ENCODE results near the gene DNASE2. TPM values are rescaled to one million over a fixed set of nuclear protein-coding genes. Genes with fewer than 3 reads are reported as not detected.

Gene DNASE2
- total RNA-seq, 1 donor from 2014 or later = 61.0 TPM

- intact Hi-C loops (cut with DNase I) = no loop called here
- H3K4me3 ChIP-seq = no peak overlapping the region
- peaks cover 97% of the 10 kb centered on the region for H3K27me3 ChIP-seq
- no peak for TF ChIP-seq CTCF (IDR thresholded peaks at IDR 0.05)
- H3K36me3 ChIP-seq = no peaks in the 10 kb centered on the region
- no peak overlapping the region for H3K27ac ChIP-seq
- no peak for DNase-seq
- no peaks in the 10 kb centered on the region for H3K9me3 ChIP-seq
- no peak for ATAC-seq
- H3K4me1 ChIP-seq = peaks cover 12% of the 10 kb centered on the region
These were observed 42.1 kb downstream of the DNASE2 start for GRCh38 chr19:12838886-12839756.

GRCh38 chr19:12838182-12838885 is 42.9 kb downstream of the DNASE2 start, which contains the start of gene MAST1:
MAST1 (plus strand) TSS chr19:12838515; CDS start chr19:12838573, 58 bp downstream.
- intact Hi-C loops (cut with DNase I) = no loop called here
- Histone ChIP-seq H3K4me3 (peak within 1 kb of the TSS; percentile 30), H3K4me1 (peaks cover 15% of the 10 kb centered on the region), H3K36me3 (no peaks in the 10 kb centered on the region), H3K27me3 (peaks cover 96% of the 10 kb centered on the region), H3K9me3 (no peaks in the 10 kb centered on the region), H3K27ac (no peak within 1 kb of the TSS)
- peak; percentile 73 for ATAC-seq
- peak; percentile 71 for DNase-seq
- TF ChIP-seq CTCF (IDR thresholded peaks at IDR 0.05) = peak; percentile 28

- ATAC-seq (no peak), DNase-seq (no peak)
- Histone ChIP-seq H3K4me3 (no peak overlapping the region), H3K36me3 (no peaks in the 10 kb centered on the region), H3K9me3 (no peaks in the 10 kb centered on the region), H3K27ac (no peak overlapping the region), H3K27me3 (peaks cover 96% of the 10 kb centered on the region), H3K4me1 (peaks cover 17% of the 10 kb centered on the region)
- no peak for TF ChIP-seq CTCF (IDR thresholded peaks at IDR 0.05)
- intact Hi-C loops (cut with DNase I) = no loop called here
These were observed 44.0 kb downstream of the DNASE2 start for GRCh38 chr19:12837225-12837624.

- no peak for TF ChIP-seq CTCF (IDR thresholded peaks at IDR 0.05)
- no peaks in the 10 kb centered on the region for H3K36me3 ChIP-seq
- DNase-seq = no peak
- H3K27ac ChIP-seq = no peak overlapping the region
- peaks cover 17% of the 10 kb centered on the region for H3K4me1 ChIP-seq
- H3K4me3 ChIP-seq = no peak overlapping the region
- intact Hi-C loops (cut with DNase I) = no loop called here
- no peaks in the 10 kb centered on the region for H3K9me3 ChIP-seq
- ATAC-seq = no peak
- peaks cover 96% of the 10 kb centered on the region for H3K27me3 ChIP-seq
These were observed 44.8 kb downstream of the DNASE2 start for GRCh38 chr19:12836529-12836863.

GRCh38 chr19:12834976-12835757 is 46.1 kb downstream of the DNASE2 start:
- Histone ChIP-seq H3K27me3 (peaks cover 91% of the 10 kb centered on the region), H3K4me1 (peaks cover 13% of the 10 kb centered on the region), H3K27ac (no peak overlapping the region), H3K9me3 (no peaks in the 10 kb centered on the region), H3K4me3 (no peak overlapping the region), H3K36me3 (no peaks in the 10 kb centered on the region)
- no peak for TF ChIP-seq CTCF (IDR thresholded peaks at IDR 0.05)
- no peak for ATAC-seq
- DNase-seq = no peak
- intact Hi-C loops (cut with DNase I) = no loop called here

Measured in upper lobe of right lung (tissue), 1 donor.